Lung (tissue), 12 donors: ENCODE results near the gene ARHGAP45. TPM values are rescaled to one million over a fixed set of nuclear protein-coding genes. Genes with fewer than 3 reads are reported as not detected.

Source experiments
- ATAC-seq: fragments of 200-7000 bp; cut with Tn5 transposase; one replicate; pipeline ENCODE4 v1.9.1; 2020; ENCODE audit warnings: moderate number of reproducible peaks; ENCODE audit not compliant: insufficient read depth, low FRiP score
- DNase-seq, 3 donors: peaks; one replicate each; pipeline ENCODE4 v3.0.0-alpha.2; 2013 to 2017
- H3K27ac ChIP-seq, 2 donors: one replicate each; pipeline ENCODE4 v1.5.1; 2013; ENCODE audit warnings: mild to moderate bottlenecking in 2 of 2, moderate library complexity in 2 of 2, control low read depth in 1 of 2, inconsistent platforms in 1 of 2, low read depth in 1 of 2, low read length in 1 of 2
- H3K27me3 ChIP-seq, 3 donors: one replicate each; pipeline ENCODE4 v1.5.1; 2013; ENCODE audit warnings: low read length in 2 of 3; ENCODE audit not compliant: control insufficient read depth in 3 of 3, insufficient read depth in 3 of 3
- H3K36me3 ChIP-seq, 4 donors: one replicate each; pipeline ENCODE4 v1.5.1; 2013; ENCODE audit warnings: low read length in 4 of 4, mild to moderate bottlenecking in 1 of 4, moderate library complexity in 1 of 4; ENCODE audit not compliant: control insufficient read depth in 4 of 4, insufficient read depth in 4 of 4
- H3K4me1 ChIP-seq, 5 donors: one replicate each; pipeline ENCODE4 v1.5.1; 2013; ENCODE audit warnings: low read length in 5 of 5, mild to moderate bottlenecking in 2 of 5, moderate library complexity in 1 of 5; ENCODE audit not compliant: control insufficient read depth in 5 of 5, insufficient read depth in 5 of 5
- H3K4me3 ChIP-seq: one replicate; pipeline ENCODE4 v1.5.1; 2013; ENCODE audit warnings: mild to moderate bottlenecking, control low read depth, moderate library complexity
- H3K9ac ChIP-seq, 2 donors: one replicate each; pipeline ENCODE4 v1.5.1; 2013; ENCODE audit warnings: low read length in 2 of 2, control low read depth in 1 of 2; ENCODE audit not compliant: insufficient read depth in 1 of 2
- H3K9me3 ChIP-seq, 4 donors: one replicate each; pipeline ENCODE4 v1.5.1; 2013; ENCODE audit warnings: low read length in 3 of 4, mild to moderate bottlenecking in 1 of 4, moderate library complexity in 1 of 4; ENCODE audit not compliant: control insufficient read depth in 4 of 4, insufficient read depth in 3 of 4
- WGBS, 2 donors: extraction: QIAGEN DNeasy Blood & Tissue Kit; methylation state at CpG; one replicate each; pipeline ENCODE4 v1.1.7; 2013; 5-methylcytosine and 5-hydroxymethylcytosine counted together
- polyA plus RNA-seq, 2 donors: library from polyadenylated mRNA; stranded (reverse); fragments of 200-250 nt; gene quantifications; one replicate each; pipeline ENCODE4 v1.2.1, GENCODE V29; 2013
- total RNA-seq, 2 donors: library from RNA; depleted of rRNA in 1 of 2; stranded (reverse); fragments of >200 nt in 1 of 2; gene quantifications; one replicate each; pipeline ENCODE4 v1.2.1, GENCODE V29; 2014 to 2021
- TF ChIP-seq, protein P1 (sequence below): IDR thresholded peaks from 2 replicates; pipeline ENCODE4 v1.5.1; 2012; ENCODE audit warnings: mild to moderate bottlenecking; ENCODE audit errors: control extremely low read depth, extremely low read depth
- donor health status: control.
- donor health status: control.
- donor health status: Bipolar disorder and iron deficiency.
- donor health status: healthy.
- donor health status: DM: yes; HTN: yes; CAD: no.

Gene ARHGAP45
- total and polyA plus RNA-seq, 4 donors = 23.8 to 117 (median 80.9) TPM

DNA sequence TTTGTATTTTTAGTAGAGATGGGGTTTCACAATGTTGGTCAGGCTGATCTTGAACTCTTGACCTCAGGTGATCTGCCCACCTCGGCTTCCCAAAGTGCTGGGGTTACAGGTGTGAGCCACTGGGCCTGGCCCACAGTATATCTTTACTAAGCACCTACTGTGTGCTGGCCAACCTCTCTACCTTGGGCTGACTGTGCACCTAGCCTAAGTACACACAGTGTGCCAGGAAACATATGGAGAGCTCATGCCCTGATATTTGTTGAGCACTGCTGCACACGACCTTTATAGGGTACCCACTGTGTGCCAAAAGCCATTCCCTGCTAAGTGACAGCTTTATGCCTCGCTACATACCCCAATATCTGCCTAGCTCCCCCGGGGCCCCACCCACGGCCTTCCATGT is 6.3 kb upstream of the ARHGAP45 start:
- peaks cover 0 to 6% (median 3%) of the 10 kb centered on the region in 3 donors for H3K27me3 ChIP-seq
- WGBS, 2 donors = 86 to 97% methylated on average over 5 of the region's 5 CpGs
- ATAC-seq = no peak
- H3K4me1 ChIP-seq = peaks cover 0 to 12% (median 0%) of the 10 kb centered on the region in 5 donors
- TF ChIP-seq, protein P1, sequence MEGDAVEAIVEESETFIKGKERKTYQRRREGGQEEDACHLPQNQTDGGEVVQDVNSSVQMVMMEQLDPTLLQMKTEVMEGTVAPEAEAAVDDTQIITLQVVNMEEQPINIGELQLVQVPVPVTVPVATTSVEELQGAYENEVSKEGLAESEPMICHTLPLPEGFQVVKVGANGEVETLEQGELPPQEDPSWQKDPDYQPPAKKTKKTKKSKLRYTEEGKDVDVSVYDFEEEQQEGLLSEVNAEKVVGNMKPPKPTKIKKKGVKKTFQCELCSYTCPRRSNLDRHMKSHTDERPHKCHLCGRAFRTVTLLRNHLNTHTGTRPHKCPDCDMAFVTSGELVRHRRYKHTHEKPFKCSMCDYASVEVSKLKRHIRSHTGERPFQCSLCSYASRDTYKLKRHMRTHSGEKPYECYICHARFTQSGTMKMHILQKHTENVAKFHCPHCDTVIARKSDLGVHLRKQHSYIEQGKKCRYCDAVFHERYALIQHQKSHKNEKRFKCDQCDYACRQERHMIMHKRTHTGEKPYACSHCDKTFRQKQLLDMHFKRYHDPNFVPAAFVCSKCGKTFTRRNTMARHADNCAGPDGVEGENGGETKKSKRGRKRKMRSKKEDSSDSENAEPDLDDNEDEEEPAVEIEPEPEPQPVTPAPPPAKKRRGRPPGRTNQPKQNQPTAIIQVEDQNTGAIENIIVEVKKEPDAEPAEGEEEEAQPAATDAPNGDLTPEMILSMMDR = no peak
- no peak overlapping the region for H3K27ac ChIP-seq
- H3K36me3 ChIP-seq = peaks cover 0 to 7% (median 0%) of the 10 kb centered on the region in 4 donors
- peaks cover 0 to 30% (median 11%) of the 10 kb centered on the region in 4 donors for H3K9me3 ChIP-seq
- no peak for DNase-seq
- no peak overlapping the region for H3K9ac ChIP-seq
- H3K4me3 ChIP-seq = no peak overlapping the region

DNA sequence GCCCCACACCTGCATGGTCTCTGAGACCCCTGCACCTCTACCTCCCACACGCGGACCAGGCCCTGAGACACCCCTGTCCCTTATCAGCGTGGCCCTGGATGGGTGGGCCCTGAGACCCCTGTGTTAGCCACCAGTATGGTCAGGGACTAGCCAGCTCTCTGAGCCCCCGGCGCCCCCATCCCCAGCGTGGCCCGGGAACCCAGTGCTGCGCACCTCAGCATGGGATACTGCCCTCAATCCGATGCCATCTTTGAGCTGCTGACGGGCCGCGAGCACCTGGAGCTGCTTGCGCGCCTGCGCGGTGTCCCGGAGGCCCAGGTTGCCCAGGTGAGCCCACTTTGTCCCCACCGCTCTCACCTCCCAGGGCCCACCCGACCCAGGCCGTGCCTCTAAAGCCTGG is 5.0 kb upstream of the ARHGAP45 start:
- no peaks in the 10 kb centered on the region for H3K36me3 ChIP-seq
- no peak for DNase-seq
- H3K27ac ChIP-seq = no peak overlapping the region
- no peak overlapping the region for H3K4me3 ChIP-seq
- H3K9ac ChIP-seq = no peak overlapping the region
- H3K9me3 ChIP-seq = peaks cover 0 to 18% (median 8%) of the 10 kb centered on the region in 4 donors
- no peak for ATAC-seq
- TF ChIP-seq, protein P1 = no peak
- peaks cover 0 to 23% (median 0%) of the 10 kb centered on the region in 5 donors for H3K4me1 ChIP-seq
- WGBS, 2 donors = 93 to 94% methylated on average over 16 to 20 of the region's 20 CpGs
- peaks cover 0 to 12% (median 9%) of the 10 kb centered on the region in 3 donors for H3K27me3 ChIP-seq

DNA sequence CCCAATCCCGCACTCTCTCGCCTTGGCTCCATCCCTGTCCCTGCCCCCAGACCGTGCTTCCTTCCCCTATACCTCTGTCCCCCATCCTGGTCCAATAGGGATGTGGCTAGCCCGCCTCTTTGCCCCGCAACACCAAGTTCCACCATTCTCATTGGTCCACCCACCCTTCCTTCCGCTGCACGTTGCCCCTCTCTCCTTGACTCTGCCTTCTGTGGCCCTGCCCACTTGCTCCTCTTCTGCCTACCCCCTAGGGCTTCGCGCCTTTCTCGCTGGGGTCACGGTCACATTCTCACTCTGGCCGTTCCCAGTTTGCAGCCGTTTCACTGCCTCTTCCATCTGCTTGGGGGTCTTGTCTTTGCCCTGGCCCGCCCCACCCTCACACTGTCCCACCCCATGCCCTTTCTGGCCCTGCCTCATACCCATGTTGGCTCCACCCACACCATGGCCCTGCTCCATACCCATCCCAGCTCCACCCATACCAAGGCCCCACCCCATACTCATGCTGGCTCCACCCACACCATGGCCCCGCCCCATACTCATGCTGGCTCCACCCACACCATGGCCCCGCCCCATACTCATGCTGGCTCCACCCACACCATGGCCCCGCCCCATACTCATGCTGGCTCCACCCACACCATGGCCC is 4.5 kb upstream of the ARHGAP45 start:
- Histone ChIP-seq H3K4me1 (peaks cover 0 to 23% (median 0%) of the 10 kb centered on the region in 5 donors), H3K9me3 (peaks cover 0 to 14% (median 6%) of the 10 kb centered on the region in 4 donors), H3K9ac (no peak overlapping the region), H3K27ac (no peak overlapping the region), H3K27me3 (peaks cover 0 to 15% (median 9%) of the 10 kb centered on the region in 3 donors), H3K4me3 (no peak overlapping the region), H3K36me3 (no peaks in the 10 kb centered on the region)
- no peak for ATAC-seq
- TF ChIP-seq, protein P1 = no peak
- no peak for DNase-seq
- WGBS, 2 donors = 86 to 93% methylated on average over 13 to 17 of the region's 17 CpGs
